Urothelium cell line (cell line): ENCODE results near the gene KCNMB1.

Source experiments
- DNase-seq: peaks from one replicate; pipeline ENCODE4 v3.0.0; 2011; ENCODE audit warnings: low spot score, mixed read lengths
- FAIRE-seq: peaks from 2 replicates; lab custom pipeline; 2011; peaks lifted over from hg19 to GRCh38; lab: Jason Lieb, UNC

KCNMB1 gene

GRCh38 chr5:170416526-170416925 is 27.4 kb upstream of the KCNMB1 start:
- no peak for FAIRE-seq
- no peak for DNase-seq

DNA sequence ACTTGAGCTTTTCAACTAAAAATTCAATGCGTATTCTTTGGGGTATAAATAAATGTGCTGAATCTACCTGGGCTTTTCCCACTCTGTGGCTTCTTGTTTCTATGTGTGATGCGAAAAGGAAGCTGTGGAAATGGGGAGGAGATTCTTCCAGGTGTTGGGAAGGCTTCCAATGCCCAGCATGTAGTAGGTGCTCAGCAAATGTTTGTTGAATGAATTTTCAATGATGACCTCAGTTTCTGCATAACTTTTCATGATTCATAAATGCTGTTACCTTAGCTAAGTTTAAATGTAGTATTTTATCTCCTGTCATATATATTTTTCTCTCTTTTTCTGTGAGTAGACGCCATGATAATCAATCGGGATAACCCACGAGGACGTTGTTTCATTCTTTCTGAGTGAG is 25.6 kb upstream of the KCNMB1 start:
- FAIRE-seq (no peak), DNase-seq (no peak)

DNA sequence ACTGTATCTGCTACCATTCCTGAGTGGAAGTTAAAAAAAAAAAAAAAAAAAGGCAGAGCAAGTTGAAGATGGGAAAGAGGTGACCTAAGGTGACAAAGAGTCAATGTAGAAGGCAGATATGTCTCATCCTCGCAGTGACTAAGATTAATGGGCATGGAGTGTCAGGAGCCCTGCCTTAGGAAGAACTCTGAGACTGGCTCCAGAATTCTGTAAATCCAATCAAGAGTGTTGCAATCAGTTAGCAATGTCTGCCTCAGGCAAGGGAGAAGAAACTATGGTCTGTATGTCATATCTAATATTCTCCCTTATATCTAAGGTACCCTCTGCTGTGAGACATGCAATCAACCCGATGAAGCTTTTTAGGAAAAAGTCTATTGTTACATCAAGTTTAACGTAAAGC is 24.7 kb upstream of the KCNMB1 start:
- DNase-seq (no peak), FAIRE-seq (no peak)

DNA sequence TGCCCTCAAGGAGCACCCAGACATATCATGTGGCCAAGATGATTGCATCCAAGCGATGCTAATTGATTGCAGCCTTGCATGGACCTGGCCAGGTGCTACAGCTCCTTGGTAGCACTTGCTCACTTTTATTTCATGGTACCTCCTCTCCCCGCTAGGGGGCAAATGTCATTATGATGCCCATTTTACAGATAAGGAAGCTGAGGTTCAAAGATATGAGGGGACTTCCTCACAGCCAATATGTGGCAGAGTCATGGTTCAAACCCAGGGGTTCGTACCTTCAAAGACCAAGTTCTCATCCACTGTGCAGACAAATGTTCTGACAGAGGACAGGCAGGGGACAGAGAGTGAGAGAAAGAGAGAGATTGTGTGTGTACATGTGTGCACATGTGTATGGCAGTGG is 21.9 kb upstream of the KCNMB1 start:
- DNase-seq (no peak), FAIRE-seq (no peak)

- DNase-seq (no peak), FAIRE-seq (no peak)
These were observed 21.2 kb upstream of the KCNMB1 start for GRCh38 chr5:170410401-170410800.

DNA sequence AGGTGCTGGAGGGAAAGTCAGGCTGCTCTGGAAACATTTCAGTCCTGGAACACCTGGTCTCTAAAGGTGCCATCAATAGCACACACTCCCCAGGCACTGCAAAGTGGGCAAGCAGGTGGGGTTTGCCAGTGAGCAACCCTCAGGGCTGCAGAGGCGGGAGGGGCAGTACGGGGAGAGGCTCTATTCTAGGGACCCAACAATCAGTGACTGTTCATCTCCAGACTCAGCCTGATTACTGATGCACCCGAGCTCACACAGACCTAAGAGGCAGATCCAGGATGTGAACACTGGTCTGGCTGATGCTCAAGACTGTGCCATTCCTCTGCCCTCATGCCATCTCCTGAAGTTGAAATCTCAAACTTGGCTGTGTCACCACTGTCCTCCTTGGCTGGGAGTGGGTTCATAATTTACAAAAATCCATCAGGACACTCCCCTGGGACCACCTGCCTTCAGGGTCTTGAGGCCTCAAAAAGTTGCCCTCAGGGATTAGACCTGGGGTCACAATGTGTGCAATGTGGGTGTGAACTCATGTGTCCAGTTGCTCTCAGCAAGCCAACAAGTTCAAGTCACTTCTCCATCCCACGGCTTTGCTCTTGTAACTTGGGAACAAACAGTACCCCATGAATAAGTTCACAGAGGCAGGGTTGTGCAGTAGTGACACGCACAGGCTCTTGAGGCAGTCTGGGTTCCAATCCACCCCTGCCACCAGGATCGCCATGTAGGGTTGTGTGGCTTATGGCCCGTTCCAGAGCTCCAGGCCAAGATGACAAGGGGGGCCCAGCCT is 19.9 kb upstream of the KCNMB1 start:
- DNase-seq (no peak), FAIRE-seq (no peak)

DNA sequence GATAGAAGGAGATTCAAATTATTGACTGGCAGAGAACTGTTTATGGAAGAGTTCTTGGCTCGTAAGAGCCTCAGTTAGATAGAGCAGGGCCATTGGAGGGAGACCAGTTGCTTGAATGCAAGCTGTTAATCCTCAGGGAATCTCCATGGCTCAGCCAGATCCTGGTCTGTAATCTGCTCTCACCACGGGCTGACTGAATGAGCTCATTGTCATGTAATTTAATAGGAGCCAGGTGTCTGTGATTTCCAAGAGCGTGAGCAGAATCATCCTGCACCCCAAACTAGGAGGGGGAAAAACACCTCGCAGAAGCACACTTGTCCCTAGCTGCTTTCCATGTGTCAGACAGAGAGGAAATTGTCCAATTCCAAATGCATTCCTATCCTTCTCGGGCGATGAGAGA is 19.1 kb upstream of the KCNMB1 start:
- FAIRE-seq (no peak), DNase-seq (no peak)

- FAIRE-seq (no peak), DNase-seq (no peak)
These were observed 17.9 kb upstream of the KCNMB1 start for GRCh38 chr5:170407062-170407461.

GRCh38 chr5:170405817-170406216 is 16.6 kb upstream of the KCNMB1 start:
- DNase-seq (no peak), FAIRE-seq (no peak)

DNA sequence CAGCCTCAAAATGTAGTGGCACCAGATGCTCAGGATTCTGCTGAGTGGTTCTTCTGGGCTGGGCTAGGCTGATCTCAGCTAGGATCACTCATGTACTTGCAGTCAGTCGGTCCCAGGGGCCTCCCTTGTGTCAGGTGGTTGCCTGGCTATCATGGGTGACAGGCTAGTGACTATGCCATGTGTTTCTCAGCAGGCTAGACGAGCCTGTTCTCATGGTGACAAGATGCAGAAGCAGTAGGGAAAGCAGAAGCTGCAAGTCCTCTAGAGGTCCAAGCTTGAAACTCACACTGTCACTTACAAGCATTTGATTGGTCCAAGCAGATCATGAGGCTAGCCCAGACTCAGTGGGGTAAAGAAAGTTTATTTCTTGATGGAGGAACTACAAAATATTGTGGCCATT is 15.2 kb upstream of the KCNMB1 start:
- FAIRE-seq (no peak), DNase-seq (no peak)

- no peak for DNase-seq
These were observed 14.5 kb upstream of the KCNMB1 start for GRCh38 chr5:170403675-170404074.

GRCh38 chr5:170402508-170402907 is 13.3 kb upstream of the KCNMB1 start:
- FAIRE-seq, result no peak

More at GRCh38 chr5:170403675-170404074, 14.5 kb upstream of the KCNMB1 start:
- no peak for FAIRE-seq

DNA sequence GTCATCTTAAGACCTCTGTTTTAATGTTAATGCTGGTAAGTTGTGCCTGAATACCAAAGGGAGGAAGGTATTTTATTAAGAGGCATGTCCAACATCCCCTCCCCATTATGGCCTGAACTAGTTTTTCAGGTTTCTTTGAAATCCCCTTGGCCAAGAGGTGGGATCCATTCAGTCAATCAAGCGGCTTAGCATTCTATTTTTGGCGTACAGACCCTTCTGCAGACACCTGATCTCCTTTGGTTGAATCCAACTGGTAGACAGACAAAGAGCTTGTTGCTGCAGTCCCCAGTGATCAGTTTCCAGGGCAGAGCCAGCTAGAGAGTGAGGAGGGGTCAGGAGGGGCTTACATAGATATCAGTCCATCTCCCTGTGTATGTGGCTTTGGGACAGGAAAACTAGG is 7.9 kb upstream of the KCNMB1 start:
- DNase-seq, result no peak
- no peak for FAIRE-seq

More at GRCh38 chr5:170402508-170402907, 13.3 kb upstream of the KCNMB1 start:
- no peak for DNase-seq

- FAIRE-seq (no peak), DNase-seq (no peak)
These were observed 4.8 kb upstream of the KCNMB1 start for GRCh38 chr5:170393958-170394357.

DNA sequence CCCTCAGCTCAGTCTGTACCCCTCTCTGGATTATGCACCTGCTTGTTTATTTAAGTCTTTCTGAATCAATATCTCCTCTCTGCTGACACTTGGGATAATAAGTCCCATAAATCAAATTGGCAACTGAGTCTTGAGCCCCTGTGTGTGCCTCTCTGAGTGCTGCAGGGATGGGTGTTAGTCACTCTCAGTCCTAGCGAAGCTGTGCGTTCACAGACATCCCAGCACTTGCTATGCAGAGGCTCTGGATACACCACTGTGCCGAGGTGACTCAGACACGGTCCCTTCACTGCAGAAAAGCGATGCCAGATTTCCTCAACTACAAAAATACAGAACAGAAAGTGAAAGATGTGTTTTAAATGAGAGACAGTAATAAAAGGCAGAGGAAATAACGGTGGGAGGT is 4.1 kb upstream of the KCNMB1 start:
- FAIRE-seq, result no peak
- DNase-seq, result no peak

- DNase-seq (no peak), FAIRE-seq (no peak)
These were observed 1.3 kb upstream of the KCNMB1 start for GRCh38 chr5:170390472-170390871.

- DNase-seq (no peak), FAIRE-seq (no peak)
These were observed 354 bp upstream of the KCNMB1 start for GRCh38 chr5:170389550-170389892.

GRCh38 chr5:170387775-170388639 is 1.2 kb downstream of the KCNMB1 start:
- DNase-seq, result no peak
- FAIRE-seq, result no peak

DNA sequence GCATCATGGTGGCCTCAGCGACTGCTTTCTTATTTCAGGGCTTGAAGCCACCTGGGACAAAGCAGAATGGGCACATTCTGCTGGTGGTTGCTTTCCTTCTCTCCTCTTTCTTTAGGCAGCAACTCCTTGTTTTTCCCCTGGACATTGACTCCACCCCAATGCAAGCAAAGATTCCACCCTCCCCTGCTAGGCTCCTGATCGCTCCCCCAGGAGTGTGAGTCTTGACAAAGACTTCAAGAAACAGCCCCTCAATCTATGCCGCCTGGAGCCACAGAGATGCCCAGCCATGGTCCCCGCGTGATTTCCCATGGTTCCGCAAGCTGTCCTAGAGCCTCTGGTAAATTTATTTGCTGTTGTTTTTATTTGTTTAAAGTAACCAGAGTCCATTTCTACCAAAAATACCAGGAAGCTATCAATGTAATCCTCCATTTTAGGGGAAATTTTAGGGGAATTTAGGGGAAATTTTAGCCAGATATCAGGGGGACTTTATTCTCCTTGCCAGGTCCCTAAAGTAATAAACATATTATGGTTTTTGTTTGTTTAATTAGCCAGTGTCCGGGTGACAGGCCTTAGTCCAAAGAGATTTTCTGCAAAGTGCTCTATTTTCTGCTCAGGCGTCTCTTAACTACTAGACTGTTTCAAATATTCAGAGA is 2.3 kb downstream of the KCNMB1 start:
- FAIRE-seq (no peak), DNase-seq (no peak)

GRCh38 chr5:170383227-170383626 is 5.9 kb downstream of the KCNMB1 start:
- DNase-seq (no peak), FAIRE-seq (no peak)

- no peak for FAIRE-seq
- no peak for DNase-seq
These were observed 6.4 kb downstream of the KCNMB1 start for GRCh38 chr5:170382790-170383189.
